Ovary (tissue), 3 donors: Measurements from ENCODE around the gene ADD1.

Experiments used
- CTCF ChIP-seq, 3 donors: fragments of 450-650 bp in 2 of 3; fragments of 200-600 bp in 1 of 3; IDR thresholded peaks; one replicate each; pipeline versions ENCODE4 v1.5.1 to v1.8.0; 2016 to 2022; ENCODE audit warnings: antibody characterized with exemption in 3 of 3, mild to moderate bottlenecking in 1 of 3
- EP300 ChIP-seq: sonication (generic); formaldehyde crosslinking; IDR thresholded peaks from one replicate; pipeline ENCODE4 v1.6.1; 2017; ENCODE audit warnings: antibody characterized with exemption
- donor health status: DM: no; HTN: no; CAD: no.

GRCh38 chr4:2794486-2795299 is 49.0 kb upstream of the ADD1 start:
- TF ChIP-seq CTCF (IDR thresholded peaks at IDR 0.05), result no peak
- TF ChIP-seq EP300, result no peak
